GM10266 (cell line): ENCODE measurements around the gene TFCP2L1.
"Not testable (repeated sequence)": the region's sequence is repeated elsewhere in the genome, so short reads cannot be mapped to it uniquely, and the experiment has no call there.

Experiments
- DNase-seq: peaks from one replicate; pipeline ENCODE4 v3.0.0; 2012; ENCODE audit errors: extremely low spot score
- CTCF ChIP-seq: IDR thresholded peaks from 2 replicates; pipeline ENCODE4 v1.5.1; 2012; ENCODE audit warnings: mild to moderate bottlenecking, low read depth; ENCODE audit not compliant: control insufficient read depth, insufficient read depth; ENCODE audit errors: missing control alignments

TFCP2L1 gene, protein sequence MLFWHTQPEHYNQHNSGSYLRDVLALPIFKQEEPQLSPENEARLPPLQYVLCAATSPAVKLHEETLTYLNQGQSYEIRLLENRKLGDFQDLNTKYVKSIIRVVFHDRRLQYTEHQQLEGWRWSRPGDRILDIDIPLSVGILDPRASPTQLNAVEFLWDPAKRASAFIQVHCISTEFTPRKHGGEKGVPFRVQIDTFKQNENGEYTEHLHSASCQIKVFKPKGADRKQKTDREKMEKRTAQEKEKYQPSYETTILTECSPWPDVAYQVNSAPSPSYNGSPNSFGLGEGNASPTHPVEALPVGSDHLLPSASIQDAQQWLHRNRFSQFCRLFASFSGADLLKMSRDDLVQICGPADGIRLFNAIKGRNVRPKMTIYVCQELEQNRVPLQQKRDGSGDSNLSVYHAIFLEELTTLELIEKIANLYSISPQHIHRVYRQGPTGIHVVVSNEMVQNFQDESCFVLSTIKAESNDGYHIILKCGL

DNA sequence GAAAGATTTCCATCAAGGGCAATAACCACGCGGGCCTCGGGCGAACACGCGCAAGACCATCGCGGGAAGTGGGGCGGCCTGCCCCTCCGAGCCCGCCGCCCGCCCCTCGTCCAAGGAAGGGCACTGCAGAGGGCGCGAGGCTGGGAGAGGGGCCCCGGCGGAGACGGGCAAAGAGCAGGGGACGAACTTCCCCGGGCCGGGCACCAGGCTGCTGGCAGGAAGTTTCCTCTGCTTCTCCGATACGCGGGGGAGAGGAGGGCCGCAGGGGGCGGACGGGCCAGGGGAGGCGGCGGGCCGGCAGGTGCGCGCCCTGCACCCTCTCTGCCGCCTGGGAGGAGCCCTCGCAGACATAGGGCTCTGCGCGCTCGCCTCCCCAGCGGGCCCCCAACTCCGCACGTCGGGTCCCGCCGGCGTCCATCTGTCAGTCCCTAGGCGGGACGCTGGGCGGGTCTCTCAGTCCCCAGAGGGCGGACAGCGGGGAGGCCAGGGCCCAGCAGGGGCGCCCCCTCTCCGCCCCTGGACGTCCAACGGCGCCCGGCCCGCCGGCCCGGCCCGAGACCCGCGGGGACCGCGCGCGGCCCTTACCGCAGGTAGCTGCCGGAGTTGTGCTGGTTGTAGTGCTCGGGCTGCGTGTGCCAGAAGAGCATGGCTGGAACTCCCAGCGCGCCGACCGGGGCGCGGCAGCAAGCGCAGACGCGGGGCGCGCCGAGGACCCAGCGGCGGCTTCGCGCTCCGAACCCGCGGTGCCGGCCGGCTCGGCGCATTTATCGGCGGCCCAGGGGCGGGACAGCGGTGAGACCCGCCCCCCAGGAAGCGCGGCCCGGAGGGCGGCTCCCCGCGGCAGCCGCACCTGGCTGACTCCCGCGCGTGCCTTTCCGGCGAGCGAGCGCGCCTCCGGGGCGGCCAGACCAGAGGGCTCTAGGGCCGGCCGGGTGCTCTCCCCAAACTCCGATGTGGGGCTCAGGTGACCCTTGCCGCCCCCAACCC, at the start of gene TFCP2L1:
Gene TFCP2L1, minus strand, starts transcription at position 740 of the 987 bp plus-strand sequence. Its CDS starts 93 bp downstream, at position 647.
- DNase-seq, result peak; percentile 34
- no peak for TF ChIP-seq CTCF

DNA sequence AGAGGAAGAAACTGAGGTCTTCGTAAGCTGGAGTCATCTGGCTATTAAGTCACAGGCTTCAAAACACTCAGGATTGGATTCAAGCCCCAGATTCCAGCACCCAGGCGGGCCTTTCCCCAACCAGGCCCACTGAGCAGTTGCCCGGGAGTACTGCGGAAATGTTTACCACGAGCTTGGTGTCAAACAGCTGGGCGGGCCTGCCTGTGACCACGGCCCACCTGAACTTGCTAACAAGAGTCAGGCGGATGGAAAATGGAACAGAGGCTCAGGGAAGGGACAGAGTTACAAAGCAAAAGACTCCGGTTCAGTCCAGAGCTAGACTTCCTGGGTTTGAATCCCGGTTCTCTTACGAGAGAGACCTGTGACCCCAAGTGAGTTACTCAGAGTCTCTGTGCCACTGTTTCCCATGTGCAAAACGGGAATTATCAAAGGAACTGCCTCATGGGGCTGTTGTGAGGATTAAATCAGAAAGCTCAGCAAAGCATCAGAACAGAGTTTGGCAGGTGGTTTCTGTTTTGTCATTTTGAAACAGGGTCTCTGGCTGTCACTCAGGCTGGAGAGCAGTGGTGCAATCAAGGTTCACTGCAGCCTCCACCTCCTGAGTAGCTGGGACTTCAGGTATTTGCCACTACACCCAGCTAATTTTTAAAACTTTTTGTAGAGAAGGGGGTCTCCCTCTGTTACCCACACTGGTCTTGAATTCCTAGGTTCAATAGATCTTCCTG, 49.0 kb upstream of the TFCP2L1 start:
- DNase-seq, result no peak
- TF ChIP-seq CTCF, result no peak

DNA sequence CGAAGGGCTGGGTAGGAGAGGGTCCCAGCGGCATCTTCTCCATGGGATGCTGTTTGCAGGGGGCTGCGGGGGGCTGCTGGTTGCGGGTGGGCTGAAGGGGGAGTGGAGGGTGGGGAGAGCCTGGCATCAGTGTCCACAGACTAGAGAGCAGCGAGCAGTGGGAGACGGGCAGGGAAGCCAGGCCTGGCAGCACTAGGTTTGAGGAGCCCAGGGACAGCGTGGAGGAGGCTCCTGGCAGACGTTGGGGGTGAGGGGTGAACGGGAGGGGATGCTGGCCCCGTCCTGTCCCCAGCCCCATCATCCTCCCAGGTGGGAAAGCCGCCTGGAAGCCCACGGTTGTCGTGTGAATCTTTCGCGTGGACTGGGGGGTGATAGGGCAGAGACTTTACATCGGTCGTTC, 48.2 kb upstream of the TFCP2L1 start:
- no peak for DNase-seq
- TF ChIP-seq CTCF, result no peak

- not testable (repeated sequence) for DNase-seq
Measured at GRCh38 chr2:121331324-121331723, 46.3 kb upstream of the TFCP2L1 start.

DNA sequence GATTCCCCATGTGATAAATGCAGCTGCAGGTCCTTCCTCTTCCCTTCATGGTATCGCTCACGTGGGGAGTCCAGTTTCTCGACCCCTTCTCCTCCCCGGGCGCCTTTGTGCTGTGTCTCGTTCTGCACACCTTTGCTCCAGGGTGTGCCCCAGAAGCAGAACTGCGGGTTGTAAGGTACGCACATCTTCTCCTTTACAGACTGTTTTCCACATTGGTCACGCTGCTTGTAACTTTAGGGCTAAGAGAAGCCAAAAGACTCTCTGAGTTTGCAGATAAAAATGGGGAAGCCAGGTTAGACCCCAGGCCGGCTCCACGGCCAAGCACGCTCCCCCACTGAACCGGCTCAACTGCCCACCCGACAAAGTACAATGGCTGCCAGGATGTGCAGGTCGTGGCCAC, 45.9 kb upstream of the TFCP2L1 start:
- TF ChIP-seq CTCF, result no peak
- no peak for DNase-seq

GRCh38 chr2:121329786-121330185, 44.8 kb upstream of the TFCP2L1 start:
- no peak for DNase-seq
- no peak for TF ChIP-seq CTCF

GRCh38 chr2:121326628-121327027, 41.6 kb upstream of the TFCP2L1 start:
- TF ChIP-seq CTCF, result no peak
- DNase-seq, result no peak
